HG02763 (cell line): ENCODE results near the gene FGF12.

Experiments used
- ATAC-seq: cut with Tn5 transposase; IDR thresholded peaks from one replicate; pipeline ENCODE4 v1.9.1; 2021; ENCODE audit warnings: mild to moderate bottlenecking, moderate library complexity; ENCODE audit not compliant: unreplicated experiment

FGF12 gene

DNA sequence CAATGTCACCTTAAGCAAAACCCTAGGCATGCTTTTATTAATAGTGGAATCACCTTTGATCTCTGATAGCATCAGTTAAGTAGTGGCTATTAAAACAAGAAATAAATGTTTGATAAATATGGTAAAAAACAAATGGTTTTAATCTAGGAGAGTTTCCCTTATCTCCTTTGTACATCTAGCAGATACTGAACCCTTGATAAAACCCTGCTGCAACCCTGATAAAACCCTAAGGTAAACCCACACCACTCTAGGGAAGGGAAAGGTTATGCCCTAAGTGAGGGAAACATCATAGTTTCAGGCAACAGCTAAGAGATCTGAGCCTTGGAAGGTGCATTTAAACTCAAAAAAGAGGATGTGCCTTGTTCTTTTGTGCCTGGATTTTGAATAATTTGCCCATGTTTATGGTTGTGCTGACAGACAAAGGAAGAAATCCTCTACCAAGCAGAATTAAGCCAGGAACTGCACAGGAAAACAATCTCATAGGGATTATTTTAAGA is 309.7 kb downstream of the FGF12 start:
- ATAC-seq: no peak

DNA sequence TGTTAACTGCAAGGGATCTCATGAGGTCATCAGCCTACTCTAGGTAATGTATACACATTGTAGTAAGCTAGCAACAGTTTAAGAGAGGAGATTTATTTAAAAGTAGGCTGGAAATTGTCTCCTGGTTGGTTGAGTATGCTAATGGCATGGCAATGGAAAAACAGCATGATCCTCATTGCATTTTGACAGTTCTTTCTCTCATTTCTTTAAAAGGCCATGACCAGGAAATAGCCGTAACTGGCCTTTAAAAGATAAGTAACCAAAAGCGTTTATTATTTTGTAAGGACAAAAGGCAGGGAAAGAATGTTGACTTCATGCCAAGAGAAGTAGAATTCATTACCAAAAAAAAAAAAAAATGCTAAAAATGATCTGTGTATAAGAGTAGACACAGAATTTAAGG is 310.3 kb downstream of the FGF12 start:
- no peak for ATAC-seq

DNA sequence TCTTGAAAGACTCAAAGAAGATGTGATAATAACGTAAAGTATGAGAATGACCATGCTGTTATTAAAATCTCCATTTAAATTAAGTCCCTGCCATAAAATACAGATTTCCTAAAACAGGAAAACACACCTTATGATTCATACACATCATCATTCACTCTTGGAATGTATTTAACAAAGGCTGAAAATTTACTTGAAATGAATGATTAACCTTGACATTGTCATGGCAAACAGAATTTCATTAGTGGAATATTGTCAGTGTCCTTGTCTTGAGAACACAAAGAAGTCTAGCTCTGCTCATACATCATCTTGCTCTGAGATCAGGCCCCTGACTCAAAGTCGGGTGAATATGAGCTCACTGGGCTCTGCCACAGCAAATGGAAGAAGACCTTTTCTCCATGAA is 313.9 kb downstream of the FGF12 start:
- ATAC-seq: no peak

DNA sequence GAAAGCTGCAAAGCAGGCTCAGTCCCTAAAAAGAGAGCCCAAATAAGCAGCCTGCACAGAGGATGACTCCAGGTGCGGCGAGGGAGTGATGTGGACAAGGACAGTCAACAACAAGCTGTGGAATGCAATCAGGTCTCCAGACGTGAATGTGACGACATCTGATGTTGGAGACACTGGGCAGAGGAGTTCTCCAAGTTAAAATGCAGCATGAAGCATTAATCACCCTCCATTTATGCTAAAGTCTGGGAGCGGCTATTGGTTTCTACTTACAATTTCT is 316.7 kb downstream of the FGF12 start:
- no peak for ATAC-seq

DNA sequence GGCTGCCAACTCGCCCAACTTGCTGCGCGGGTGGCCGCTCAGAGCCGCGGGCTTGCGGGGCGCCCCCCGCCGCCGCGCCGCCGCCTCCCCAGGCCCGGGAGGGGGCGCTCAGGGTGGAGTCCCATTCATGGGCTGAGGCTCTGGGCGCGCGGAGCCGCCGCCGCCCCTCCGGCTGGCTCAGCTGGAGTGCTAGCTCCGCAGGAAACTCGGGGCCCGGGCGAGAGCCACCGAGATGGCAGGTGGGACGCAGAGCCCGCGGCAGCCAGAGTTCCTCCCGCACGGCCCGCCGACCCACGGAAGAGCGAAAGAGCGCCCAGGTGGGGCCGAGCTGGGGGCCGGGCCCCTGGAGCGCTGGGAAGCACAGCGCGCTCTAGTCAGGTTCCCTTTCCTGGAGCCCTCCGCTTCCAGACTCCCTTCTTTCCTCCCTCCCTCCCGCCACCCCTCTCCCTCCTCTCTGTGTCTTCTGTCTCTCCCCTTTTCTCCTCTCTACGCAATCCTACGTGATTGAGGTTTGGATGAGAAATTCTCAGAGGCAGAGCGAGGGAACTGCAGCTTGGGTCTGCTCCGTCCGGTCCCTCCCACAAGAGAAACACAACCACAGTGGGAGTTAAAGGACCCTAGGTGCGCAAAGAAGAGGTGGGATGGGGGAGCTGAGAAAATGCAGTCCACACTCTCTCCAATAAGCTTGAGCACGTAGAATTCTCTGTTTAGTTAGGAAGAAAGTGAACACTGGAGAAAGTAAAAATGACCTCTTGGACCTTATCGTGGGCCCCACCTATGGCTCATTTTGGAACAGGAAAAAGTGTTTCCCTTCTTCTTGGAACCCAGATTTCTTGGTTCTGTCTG is 317.3 kb downstream of the FGF12 start:
- no peak for ATAC-seq

DNA sequence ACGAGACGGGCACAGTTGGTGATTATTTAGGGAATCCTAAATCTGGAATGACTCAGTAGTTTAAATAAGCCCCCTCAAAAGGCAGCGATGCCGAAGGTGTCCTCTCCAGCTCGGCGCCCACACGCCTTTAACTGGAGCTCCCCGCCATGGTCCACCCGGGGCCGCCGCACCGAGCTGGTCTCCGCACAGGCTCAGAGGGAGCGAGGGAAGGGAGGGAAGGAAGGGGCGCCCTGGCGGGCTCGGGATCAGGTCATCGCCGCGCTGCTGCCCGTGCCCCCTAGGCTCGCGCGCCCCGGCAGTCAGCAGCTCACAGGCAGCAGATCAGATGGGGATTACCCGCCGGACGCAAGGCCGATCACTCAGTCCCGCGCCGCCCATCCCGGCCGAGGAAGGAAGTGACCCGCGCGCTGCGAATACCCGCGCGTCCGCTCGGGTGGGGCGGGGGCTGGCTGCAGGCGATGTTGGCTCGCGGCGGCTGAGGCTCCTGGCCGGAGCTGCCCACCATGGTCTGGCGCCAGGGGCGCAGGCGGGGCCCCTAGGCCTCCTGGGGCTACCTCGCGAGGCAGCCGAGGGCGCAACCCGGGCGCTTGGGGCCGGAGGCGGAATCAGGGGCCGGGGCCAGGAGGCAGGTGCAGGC is 318.0 kb downstream of the FGF12 start:
- no peak for ATAC-seq

DNA sequence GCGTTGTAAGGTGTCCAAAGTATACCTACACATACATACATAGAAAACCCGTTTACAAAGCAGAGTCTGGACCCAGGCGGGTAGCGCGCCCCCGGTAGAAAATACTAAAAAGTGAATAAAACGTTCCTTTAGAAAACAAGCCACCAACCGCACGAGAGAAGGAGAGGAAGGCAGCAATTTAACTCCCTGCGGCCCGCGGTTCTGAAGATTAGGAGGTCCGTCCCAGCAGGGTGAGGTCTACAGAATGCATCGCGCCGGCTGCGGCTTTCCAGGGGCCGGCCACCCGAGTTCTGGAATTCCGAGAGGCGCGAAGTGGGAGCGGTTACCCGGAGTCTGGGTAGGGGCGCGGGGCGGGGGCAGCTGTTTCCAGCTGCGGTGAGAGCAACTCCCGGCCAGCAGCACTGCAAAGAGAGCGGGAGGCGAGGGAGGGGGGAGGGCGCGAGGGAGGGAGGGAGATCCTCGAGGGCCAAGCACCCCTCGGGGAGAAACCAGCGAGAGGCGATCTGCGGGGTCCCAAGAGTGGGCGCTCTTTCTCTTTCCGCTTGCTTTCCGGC is 318.6 kb downstream of the FGF12 start:
- ATAC-seq: no peak

DNA sequence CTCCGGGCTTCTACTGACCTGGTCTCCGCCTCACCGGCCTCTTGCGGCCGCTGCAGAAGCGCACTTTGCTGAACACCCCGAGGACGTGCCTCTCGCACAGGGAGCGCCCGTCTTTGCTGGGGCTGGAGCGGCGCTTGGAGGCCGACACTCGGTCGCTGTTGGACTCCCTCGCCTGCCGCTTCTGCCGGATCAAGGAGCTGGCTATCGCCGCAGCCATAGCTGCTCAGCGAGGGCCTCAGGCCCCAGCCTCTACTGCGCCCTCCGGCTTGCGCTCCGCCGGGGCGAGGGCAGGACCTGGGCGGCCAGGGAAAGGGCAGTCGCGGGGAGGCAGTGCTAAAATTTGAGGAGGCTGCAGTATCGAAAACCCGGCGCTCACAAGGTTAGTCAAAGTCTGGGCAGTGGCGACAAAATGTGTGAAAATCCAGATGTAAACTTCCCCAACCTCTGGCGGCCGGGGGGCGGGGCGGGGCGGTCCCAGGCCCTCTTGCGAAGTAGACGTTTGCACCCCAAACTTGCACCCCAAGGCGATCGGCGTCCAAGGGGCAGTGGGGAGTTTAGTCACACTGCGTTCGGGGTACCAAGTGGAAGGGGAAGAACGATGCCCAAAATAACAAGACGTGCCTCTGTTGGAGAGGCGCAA is 319.2 kb downstream of the FGF12 start:
- no peak for ATAC-seq

DNA sequence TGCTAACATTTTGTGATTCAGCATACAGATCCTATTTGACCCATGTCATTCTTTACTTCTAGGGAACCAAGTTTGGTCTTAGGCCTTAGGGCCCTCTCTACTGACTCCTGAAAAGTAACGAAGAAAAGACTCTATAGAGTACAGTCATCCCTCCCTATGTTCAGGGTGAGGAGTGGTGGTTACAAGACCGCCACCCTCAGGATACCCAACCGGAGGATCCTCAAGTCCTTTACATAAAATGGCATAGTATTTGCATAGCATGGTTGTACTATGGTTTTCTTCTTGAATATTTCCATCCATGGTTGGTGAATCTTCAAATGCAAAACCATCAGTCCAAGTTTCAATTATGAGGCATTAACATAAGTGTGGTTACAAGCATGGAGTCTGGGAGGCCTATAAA is 327.6 kb downstream of the FGF12 start:
- no peak for ATAC-seq

DNA sequence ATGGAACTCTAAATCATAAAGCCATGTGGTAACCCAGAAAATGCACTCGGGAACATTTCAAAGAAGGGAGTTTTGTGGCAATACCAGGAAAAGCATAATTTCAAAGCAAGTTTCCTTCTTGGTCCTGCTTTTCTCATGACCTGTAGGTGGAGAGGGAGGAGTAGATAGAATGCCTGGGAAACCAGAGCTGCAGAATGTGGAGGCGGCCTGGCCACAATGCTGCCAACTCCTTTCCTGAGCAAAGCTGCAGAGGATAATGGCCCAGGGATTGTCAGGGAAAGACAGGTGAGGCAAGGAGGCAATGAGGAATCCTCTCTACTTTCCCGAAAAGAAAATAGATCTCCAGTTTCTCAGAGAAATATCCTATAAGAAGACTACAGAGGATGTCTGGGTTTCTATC is 330.3 kb downstream of the FGF12 start:
- ATAC-seq: no peak

DNA sequence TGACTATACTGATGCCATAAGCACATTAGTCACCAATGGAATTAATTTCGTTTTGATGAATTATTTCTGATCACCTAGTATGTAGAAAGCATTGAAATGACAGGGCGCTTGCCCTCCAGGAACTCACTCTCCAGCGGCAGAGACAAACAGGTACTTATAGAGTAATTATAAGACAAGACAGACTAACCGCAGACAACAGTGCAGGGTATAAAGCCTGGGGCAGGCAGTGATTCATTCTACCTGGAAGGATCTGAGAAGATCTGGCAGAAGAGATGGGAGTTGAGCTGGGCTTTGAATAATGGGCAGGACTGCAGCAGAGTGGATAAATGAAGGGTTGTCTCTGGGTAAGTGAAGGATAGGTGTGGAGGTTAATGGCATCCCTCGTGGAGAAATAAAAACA is 331.8 kb downstream of the FGF12 start:
- no peak for ATAC-seq

DNA sequence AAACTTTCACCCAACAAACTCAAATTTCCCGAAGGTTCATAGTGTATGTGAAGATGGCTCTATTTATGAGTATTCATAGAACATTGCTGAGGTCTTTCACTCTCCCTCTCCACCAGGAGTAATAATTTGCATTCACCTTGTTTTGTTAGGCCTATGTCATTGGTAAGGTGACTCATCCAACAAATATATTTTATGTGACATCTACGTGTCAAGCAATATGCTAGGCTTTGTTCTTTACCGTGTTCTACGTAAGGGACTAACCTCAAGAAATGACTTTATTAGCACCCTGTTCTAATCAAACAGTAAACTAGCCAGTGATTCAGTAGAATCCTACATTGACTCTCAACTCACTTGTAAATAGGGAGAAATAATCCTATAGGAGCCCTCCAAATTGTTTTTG is 334.4 kb downstream of the FGF12 start:
- ATAC-seq: no peak

DNA sequence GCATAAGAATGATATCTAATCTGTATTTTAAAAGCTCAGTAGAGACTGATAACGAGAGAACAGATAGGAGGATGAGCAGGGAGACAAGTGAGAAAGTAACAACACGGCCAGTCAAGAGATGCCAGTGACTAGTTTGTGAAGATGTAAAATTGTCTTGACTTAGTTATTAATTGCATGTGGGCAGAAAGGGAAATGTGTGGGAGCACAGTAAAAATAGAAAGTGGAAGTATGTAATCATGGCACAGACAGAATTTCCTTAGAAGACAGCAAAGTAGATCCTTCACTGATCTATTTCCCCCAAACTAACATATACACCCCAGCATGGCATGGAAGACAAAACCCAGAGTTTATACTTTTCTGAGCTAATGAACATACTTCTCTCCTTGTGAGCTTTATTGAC is 344.5 kb downstream of the FGF12 start:
- ATAC-seq: no peak

DNA sequence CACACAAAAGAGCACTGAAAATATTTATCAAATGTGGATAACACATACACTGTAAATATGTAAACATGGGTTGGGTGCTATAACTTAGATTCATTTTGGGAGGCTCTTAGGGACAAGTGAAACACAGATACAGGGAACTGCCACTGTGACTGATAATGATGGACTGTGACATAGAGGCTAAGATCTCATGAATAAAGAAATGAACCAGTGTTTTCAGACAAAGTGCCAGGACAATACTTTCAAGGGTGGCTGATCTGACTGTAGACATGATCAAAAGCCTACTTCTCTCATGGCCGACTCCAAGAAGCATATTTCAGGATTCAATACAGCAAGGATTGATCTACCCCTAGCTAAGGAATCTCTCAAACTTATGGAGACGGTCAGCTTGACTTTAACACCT is 353.8 kb downstream of the FGF12 start:
- no peak for ATAC-seq

DNA sequence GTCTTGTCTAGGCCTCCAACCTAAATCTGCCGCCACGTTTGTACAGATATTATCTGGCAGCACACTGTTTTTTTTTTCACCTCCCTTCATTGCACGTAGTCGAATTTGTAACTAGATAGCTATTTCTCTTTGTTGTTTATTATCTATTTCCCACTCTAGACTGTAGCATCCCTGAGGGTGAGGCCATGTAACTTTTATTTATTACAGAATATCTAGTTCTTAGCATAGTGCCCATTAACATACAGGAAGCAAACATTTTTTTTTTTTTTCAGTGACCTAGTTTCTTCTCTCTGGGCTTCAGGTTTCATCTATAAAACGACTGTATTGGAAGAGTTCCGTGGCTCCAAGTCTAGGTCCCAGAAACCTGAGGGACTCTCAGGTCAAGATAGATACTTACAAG is 354.3 kb downstream of the FGF12 start:
- no peak for ATAC-seq

DNA sequence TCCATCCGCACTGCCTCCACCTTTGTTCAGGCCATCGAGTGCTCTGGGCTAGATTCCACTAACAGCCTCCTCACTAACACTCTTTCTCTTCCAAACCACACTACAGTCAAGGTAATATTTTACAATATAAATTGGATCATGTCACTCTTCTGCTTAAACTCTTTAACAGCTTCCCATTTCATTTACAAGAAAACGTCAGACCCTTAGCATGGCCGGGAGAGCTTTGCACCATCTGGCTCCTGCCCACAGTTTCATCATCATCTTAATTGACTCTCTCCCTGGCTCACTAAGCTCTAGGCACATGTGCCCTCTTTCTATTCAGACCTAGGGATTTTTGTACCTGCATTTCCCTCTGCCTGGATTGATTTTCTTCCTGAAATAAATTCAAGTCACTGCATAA is 354.7 kb downstream of the FGF12 start:
- ATAC-seq: no peak

DNA sequence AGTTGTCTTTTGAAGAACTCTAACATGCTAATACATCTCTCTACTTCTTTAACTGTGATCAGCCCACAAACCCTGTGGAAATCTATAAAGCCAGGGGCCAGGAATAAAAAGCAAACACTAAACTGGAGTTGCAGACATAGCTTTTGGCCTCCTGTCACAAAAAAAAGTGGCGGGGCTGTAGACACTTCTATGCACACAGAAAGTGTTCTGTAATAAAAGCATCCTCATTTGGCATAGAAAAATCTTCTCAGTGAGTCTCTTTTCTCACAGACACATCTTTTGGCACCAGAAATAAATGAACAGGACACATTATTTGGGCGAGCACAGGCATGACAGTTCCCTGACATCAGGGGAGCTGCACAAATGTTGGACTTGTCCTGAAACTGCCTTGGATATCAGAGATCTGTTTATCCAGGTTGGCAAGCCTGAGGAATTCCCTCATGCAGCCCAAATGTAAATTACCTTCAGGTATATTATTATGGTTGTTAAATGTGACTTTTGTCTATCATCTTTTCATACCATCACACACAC is 355.4 kb downstream of the FGF12 start:
- ATAC-seq: no peak

DNA sequence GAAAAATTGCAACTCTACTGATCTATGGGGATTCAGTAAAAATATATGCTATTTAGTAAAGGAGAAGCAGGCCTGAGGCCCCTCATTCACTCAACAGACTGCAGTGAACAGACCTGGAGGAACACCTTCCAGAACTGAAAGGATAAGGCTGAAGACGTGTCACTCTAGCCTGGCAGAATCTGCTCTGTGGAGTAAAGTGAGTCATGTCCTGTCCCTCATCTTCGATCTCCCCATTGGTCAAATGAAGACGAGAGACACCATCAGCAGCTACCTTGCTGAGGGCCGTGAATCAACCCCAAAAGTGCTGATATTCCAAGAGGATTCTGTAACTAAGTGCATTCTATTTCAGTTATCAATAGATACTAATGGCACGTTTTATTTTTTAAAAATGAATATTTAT is 359.7 kb downstream of the FGF12 start:
- no peak for ATAC-seq

DNA sequence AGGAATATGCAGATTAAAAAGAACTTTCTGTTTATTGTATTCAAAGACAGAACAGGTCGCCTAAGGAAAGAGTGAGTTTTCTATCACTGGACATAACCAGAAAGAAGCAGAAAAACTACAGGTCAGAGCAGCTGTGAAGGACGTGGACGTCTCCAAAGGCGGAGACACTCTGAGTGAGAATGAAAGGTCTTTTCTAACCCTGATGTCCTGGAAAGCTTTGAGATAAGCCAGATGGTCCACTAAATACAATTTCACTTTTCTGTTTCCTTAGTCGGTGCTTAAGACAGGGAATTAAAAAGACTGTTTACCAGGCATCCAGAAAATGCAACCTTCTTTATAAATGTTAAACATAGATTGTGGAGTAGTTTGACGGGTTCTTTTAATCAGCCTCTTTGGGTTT is 360.4 kb downstream of the FGF12 start:
- no peak for ATAC-seq

DNA sequence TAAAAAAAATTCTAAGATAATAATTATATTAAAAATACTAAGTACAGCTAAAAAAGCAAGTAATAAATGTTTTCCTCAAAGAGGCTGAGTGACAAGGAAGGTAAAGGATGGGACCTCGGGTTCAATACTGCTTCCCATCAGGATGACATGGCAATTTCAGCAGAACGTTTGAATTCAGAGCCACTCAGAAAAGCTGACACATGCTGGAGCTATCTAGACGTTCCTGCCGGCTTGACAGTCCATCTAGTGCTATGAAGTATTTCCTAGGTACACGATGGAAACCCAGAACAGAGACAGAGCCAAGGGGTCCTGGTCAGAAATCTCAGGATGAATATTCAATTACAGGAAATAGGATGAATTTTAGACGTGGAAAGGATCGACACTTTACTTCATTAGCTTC is 361.8 kb downstream of the FGF12 start:
- ATAC-seq: no peak

DNA sequence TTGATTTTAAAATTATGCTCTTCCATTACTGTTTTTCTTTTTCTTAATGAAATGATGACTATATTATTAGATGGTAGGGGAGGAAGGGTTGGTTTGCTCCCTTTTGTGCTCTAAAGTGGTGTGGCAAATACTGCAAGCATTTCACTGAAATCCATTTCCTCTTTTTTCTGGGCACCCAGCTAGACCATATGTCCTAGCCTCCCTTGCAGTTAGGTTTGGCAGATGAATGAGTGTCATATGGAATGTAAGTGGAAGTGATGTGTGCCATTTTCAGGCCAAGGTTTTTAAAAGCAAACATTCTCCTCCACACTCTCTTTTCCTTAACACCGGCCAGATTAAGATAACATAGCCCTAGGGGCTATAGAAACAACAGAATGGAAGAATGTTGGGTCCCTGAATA is 363.0 kb downstream of the FGF12 start:
- no peak for ATAC-seq

DNA sequence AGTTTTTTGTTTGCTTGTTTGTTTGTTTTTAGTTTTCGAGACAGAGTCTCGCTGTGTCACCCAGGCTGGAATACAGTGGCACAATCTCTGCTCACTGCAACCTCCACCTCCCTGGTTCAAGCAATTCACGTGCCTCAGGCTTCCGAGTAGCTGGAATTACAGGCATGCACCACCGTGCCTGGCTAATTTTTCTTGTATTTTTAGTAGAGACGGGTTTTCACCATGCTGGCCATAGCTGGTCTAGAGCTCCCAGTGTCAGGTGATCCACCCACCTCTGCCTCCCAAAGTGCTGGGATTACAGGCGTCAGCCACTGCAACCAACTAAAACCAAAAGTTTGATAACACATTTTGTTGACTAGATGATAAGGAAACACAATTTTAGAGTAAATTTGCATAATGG is 372.7 kb downstream of the FGF12 start:
- ATAC-seq: no peak
